ENCODE results near the gene TARDBP. TPM values are rescaled to one million over a fixed set of nuclear protein-coding genes. Genes with fewer than 3 reads are reported as not detected.
A peak's percentile ranks its signal among the peaks of the same experiment; 100 is the strongest.
"Not testable (repeated sequence)": the region's sequence is repeated elsewhere in the genome, so short reads cannot be mapped to it uniquely, and the experiment has no call there.

Gene TARDBP
- total and polyA plus RNA-seq, 8 donors = 43.3 to 84.7 (median 53.7) TPM

GRCh38 chr1:11013160-11013531 is 692 bp downstream of the TARDBP start:
- FAIRE-seq (no peak), ATAC-seq (no peak), DNase-seq (no peak)
- WGBS, 2 donors = 0 to 1% methylated on average over 11 of the region's 11 CpGs
- Histone ChIP-seq H3K27me3 (no peaks in the 10 kb centered on the region), H3K9me3 (no peaks in the 10 kb centered on the region), H3K27ac (peak overlapping the region; percentile 94 to 97 (median 96)), H3K4me1 (peaks cover 14 to 22% (median 18%) of the 10 kb centered on the region in 3 donors), H3K4me3 (peak overlapping the region; percentile 93 to 100 (median 99)), H3K36me3 (peaks cover 0 to 46% (median 11%) of the 10 kb centered on the region in 3 donors)
- intact Hi-C loops (cut with DNase I) = no loop called here
- TF ChIP-seq CTCF (IDR thresholded peaks at IDR 0.05) = no peak

GRCh38 chr1:11019358-11019757 is 6.9 kb downstream of the TARDBP start:
- H3K4me1 ChIP-seq; ATAC-seq; H3K27me3 ChIP-seq; intact Hi-C loops (cut with DNase I); DNase-seq; FAIRE-seq; H3K27ac ChIP-seq; H3K9me3 ChIP-seq; H3K4me3 ChIP-seq: not testable (repeated sequence)
- WGBS, 2 donors = 77 to 82% methylated on average over 8 of the region's 8 CpGs
- peaks cover 3 to 95% (median 57%) of the 10 kb centered on the region in 3 donors for H3K36me3 ChIP-seq

- ATAC-seq = no peak
- Histone ChIP-seq H3K9me3 (no peaks in the 10 kb centered on the region), H3K27me3 (no peaks in the 10 kb centered on the region), H3K4me1 (peaks cover 0 to 3% (median under 1%) of the 10 kb centered on the region in 3 donors), H3K36me3 (peaks cover 3 to 94% (median 54%) of the 10 kb centered on the region in 3 donors), H3K27ac (no peak overlapping the region), H3K4me3 (no peak overlapping the region)
- no peak for DNase-seq
- no peak for TF ChIP-seq CTCF (IDR thresholded peaks at IDR 0.05)
- WGBS, 2 donors = 85 to 89% methylated on average over 7 of the region's 7 CpGs
- no peak for FAIRE-seq
- intact Hi-C loops (cut with DNase I) = no loop called here
These were observed 7.5 kb downstream of the TARDBP start for GRCh38 chr1:11019971-11020370.

- TF ChIP-seq CTCF (IDR thresholded peaks at IDR 0.05) = no peak
- 90 to 95% methylated on average over 14 of the region's 14 CpGs for WGBS, 2 donors
These were observed 10.7 kb downstream of the TARDBP start for GRCh38 chr1:11023201-11023600.

GRCh38 chr1:11024154-11024873 is 11.9 kb downstream of the TARDBP start:
- DNase-seq (no peak), ATAC-seq (no peak), FAIRE-seq (no peak)
- no peak overlapping the region for H3K4me3 ChIP-seq
- intact Hi-C loops (cut with DNase I) = no loop called here
- TF ChIP-seq CTCF (IDR thresholded peaks at IDR 0.05) = no peak
- H3K27me3 ChIP-seq = no peaks in the 10 kb centered on the region
- H3K4me1 ChIP-seq = no peaks in the 10 kb centered on the region
- H3K27ac ChIP-seq = no peak overlapping the region
- no peaks in the 10 kb centered on the region for H3K9me3 ChIP-seq
- WGBS, 2 donors = 84 to 95% methylated on average over 3 of the region's 3 CpGs
- H3K36me3 ChIP-seq = peaks cover 0 to 78% (median 44%) of the 10 kb centered on the region in 3 donors

More at GRCh38 chr1:11023201-11023600, 10.7 kb downstream of the TARDBP start:
- intact Hi-C loops (cut with DNase I) = no loop called here
- no peak for FAIRE-seq
- Histone ChIP-seq H3K4me1 (no peaks in the 10 kb centered on the region), H3K4me3 (no peak overlapping the region), H3K27ac (no peak overlapping the region), H3K27me3 (no peaks in the 10 kb centered on the region), H3K36me3 (peaks cover 3 to 85% (median 50%) of the 10 kb centered on the region in 3 donors), H3K9me3 (no peaks in the 10 kb centered on the region)
- no peak for ATAC-seq
- no peak for DNase-seq

Data from pancreas (tissue), 10 donors.